WTC11 (cell line): ENCODE measurements around the gene STRIP1. TPM values are rescaled to one million over a fixed set of nuclear protein-coding genes. Genes with fewer than 3 reads are reported as not detected.

Experiments
- ATAC-seq: fragments of 200-7000 bp; cut with Tn5 transposase; 2 replicates; pipeline ENCODE4 v1.10.0; 2021; ENCODE audit warnings: mild to moderate bottlenecking, moderate library complexity
- CTCF ChIA-PET: fragments of 300-600 bp; sonication (Branson Sonifier 250); formaldehyde crosslinking; loops from one replicate; lab custom pipeline; 2021; ENCODE audit warnings: antibody characterized with exemption; lab: Charles Lee
- POLR2A ChIA-PET: fragments of 350-600 bp; sonication (Branson Sonifier 250); formaldehyde crosslinking; loops from one replicate; lab custom pipeline; 2021; ENCODE audit warnings: antibody characterized with exemption; lab: Charles Lee
- DNase-seq: peaks from one replicate; pipeline ENCODE4 v3.0.0; 2021; ENCODE audit warnings: low spot score
- H3K27ac Mint-ChIP-seq: 2 replicates; pipeline ENCODE4 v1.8.0; 2021; ENCODE audit warnings: mixed read lengths
- H3K27me3 Mint-ChIP-seq: 2 replicates; pipeline ENCODE4 v1.8.0; 2021; ENCODE audit warnings: low read depth, mild to moderate bottlenecking, moderate library complexity, mixed read lengths
- H3K36me3 Mint-ChIP-seq: 2 replicates; pipeline ENCODE4 v1.8.0; 2021; ENCODE audit warnings: mixed read lengths
- H3K4me1 Mint-ChIP-seq: 2 replicates; pipeline ENCODE4 v1.8.0; 2022; ENCODE audit warnings: mixed read lengths
- H3K4me3 Mint-ChIP-seq: 2 replicates; pipeline ENCODE4 v1.8.0; 2021; ENCODE audit warnings: mild to moderate bottlenecking, moderate library complexity, mixed read lengths
- H3K9me3 Mint-ChIP-seq: 2 replicates; pipeline ENCODE4 v1.8.0; 2021; ENCODE audit warnings: mixed read lengths
- CREM ChIP-seq: sonication (generic); formaldehyde crosslinking; IDR thresholded peaks from 2 replicates; pipeline ENCODE4 v1.8.1; 2022; ENCODE audit warnings: mild to moderate bottlenecking, missing genetic modification reagents, moderate library complexity
- E2F1 ChIP-seq: sonication (generic); formaldehyde crosslinking; IDR thresholded peaks from 2 replicates; pipeline ENCODE4 v1.8.0; 2022; ENCODE audit warnings: mild to moderate bottlenecking, missing genetic modification reagents
- MXD4 ChIP-seq: fragments of 250-450 bp; sonication (Bioruptor Pico); IDR thresholded peaks from 2 replicates; pipeline ENCODE4 v1.8.0; 2021; ENCODE audit warnings: mild to moderate bottlenecking, moderate library complexity, borderline replicate concordance
- NR2C2 ChIP-seq: sonication (generic); formaldehyde crosslinking; IDR thresholded peaks from 2 replicates; pipeline ENCODE4 v1.8.0; 2022; ENCODE audit warnings: mild to moderate bottlenecking, missing genetic modification reagents
- OVOL2 ChIP-seq: fragments of 250-450 bp; sonication (Bioruptor Pico); IDR thresholded peaks from 2 replicates; pipeline ENCODE4 v1.9.0; 2021; ENCODE audit warnings: mild to moderate bottlenecking, borderline replicate concordance
- RORB ChIP-seq: fragments of 250-450 bp; sonication (Bioruptor Pico); IDR thresholded peaks from 2 replicates; pipeline ENCODE4 v1.9.0; 2021; ENCODE audit warnings: mild to moderate bottlenecking
- SOX15 ChIP-seq: fragments of 250-450 bp; sonication (Bioruptor Pico); IDR thresholded peaks from 2 replicates; pipeline ENCODE4 v1.9.0; 2021; ENCODE audit warnings: mild to moderate bottlenecking
- TEAD1 ChIP-seq: sonication (generic); formaldehyde crosslinking; IDR thresholded peaks from 2 replicates; pipeline ENCODE4 v1.8.0; 2022; ENCODE audit warnings: mild to moderate bottlenecking, missing genetic modification reagents
- TEAD4 ChIP-seq: sonication (generic); formaldehyde crosslinking; IDR thresholded peaks from 2 replicates; pipeline ENCODE4 v1.8.0; 2022; ENCODE audit warnings: mild to moderate bottlenecking, missing genetic modification reagents
- ZNF396 ChIP-seq: fragments of 250-450 bp; sonication (Bioruptor Pico); IDR thresholded peaks from 2 replicates; pipeline ENCODE4 v1.8.0; 2021; ENCODE audit warnings: mild to moderate bottlenecking, moderate library complexity, borderline replicate concordance
- ZNF532 ChIP-seq: fragments of 250-450 bp; sonication (Bioruptor Pico); IDR thresholded peaks from 2 replicates; pipeline ENCODE4 v1.9.0; 2021; ENCODE audit warnings: mild to moderate bottlenecking, borderline replicate concordance
- total RNA-seq: library from RNA; stranded (reverse); gene quantifications from 3 replicates; pipeline ENCODE4 v1.2.3, GENCODE V29; 2021
- TF ChIP-seq, protein P1 (sequence below): fragments of 250-450 bp; sonication (Bioruptor Pico); IDR thresholded peaks from 2 replicates; pipeline ENCODE4 v1.8.0; 2021; ENCODE audit warnings: mild to moderate bottlenecking
- TF ChIP-seq, protein P2 (sequence below): sonication (generic); formaldehyde crosslinking; IDR thresholded peaks from 2 replicates; pipeline ENCODE4 v1.8.0; 2022; ENCODE audit warnings: mild to moderate bottlenecking, missing genetic modification reagents
- TF ChIP-seq, protein P3 (sequence below): fragments of 250-450 bp; sonication (Bioruptor Pico); IDR thresholded peaks from 2 replicates; pipeline ENCODE4 v1.9.0; 2021; ENCODE audit warnings: moderate library complexity, mild to moderate bottlenecking, inconsistent platforms, borderline replicate concordance
- TF ChIP-seq, protein P4 (sequence below): sonication (generic); formaldehyde crosslinking; IDR thresholded peaks from 2 replicates; pipeline ENCODE4 v1.8.1; 2022; ENCODE audit warnings: mild to moderate bottlenecking, missing genetic modification reagents, moderate library complexity, borderline replicate concordance

Gene STRIP1
- total RNA-seq, 1 experiment from 2014 or later, result 42.8 TPM

GRCh38 chr1:110034040-110034450 lies 379 bp upstream of the STRIP1 start:
- CTCF ChIA-PET, result interaction anchor here (0.7 to 3.8 kb wide), 18 partner anchors 9 to 501 kb away, joined by 3 to 42 read pairs (median 5); partner anchors contain the start of genes AHCYL1, SLC6A17 and UBL4B
- TF ChIP-seq, protein P1, sequence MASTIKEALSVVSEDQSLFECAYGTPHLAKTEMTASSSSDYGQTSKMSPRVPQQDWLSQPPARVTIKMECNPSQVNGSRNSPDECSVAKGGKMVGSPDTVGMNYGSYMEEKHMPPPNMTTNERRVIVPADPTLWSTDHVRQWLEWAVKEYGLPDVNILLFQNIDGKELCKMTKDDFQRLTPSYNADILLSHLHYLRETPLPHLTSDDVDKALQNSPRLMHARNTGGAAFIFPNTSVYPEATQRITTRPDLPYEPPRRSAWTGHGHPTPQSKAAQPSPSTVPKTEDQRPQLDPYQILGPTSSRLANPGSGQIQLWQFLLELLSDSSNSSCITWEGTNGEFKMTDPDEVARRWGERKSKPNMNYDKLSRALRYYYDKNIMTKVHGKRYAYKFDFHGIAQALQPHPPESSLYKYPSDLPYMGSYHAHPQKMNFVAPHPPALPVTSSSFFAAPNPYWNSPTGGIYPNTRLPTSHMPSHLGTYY, result no peak
- TF ChIP-seq E2F1 (CRISPR knock-in tag) (no peak), NR2C2 (CRISPR knock-in tag) (no peak), MXD4 (CRISPR knock-in tag) (no peak), TEAD4 (no peak), SOX15 (CRISPR knock-in tag) (no peak), RORB (CRISPR knock-in tag) (no peak), ZNF532 (CRISPR knock-in tag) (no peak), OVOL2 (CRISPR knock-in tag) (no peak), ZNF396 (CRISPR knock-in tag) (no peak)
- TF ChIP-seq, protein P2, sequence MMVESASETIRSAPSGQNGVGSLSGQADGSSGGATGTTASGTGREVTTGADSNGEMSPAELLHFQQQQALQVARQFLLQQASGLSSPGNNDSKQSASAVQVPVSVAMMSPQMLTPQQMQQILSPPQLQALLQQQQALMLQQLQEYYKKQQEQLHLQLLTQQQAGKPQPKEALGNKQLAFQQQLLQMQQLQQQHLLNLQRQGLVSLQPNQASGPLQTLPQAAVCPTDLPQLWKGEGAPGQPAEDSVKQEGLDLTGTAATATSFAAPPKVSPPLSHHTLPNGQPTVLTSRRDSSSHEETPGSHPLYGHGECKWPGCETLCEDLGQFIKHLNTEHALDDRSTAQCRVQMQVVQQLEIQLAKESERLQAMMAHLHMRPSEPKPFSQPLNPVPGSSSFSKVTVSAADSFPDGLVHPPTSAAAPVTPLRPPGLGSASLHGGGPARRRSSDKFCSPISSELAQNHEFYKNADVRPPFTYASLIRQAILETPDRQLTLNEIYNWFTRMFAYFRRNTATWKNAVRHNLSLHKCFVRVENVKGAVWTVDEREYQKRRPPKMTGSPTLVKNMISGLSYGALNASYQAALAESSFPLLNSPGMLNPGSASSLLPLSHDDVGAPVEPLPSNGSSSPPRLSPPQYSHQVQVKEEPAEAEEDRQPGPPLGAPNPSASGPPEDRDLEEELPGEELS, result no peak
- TF ChIP-seq, protein P3, sequence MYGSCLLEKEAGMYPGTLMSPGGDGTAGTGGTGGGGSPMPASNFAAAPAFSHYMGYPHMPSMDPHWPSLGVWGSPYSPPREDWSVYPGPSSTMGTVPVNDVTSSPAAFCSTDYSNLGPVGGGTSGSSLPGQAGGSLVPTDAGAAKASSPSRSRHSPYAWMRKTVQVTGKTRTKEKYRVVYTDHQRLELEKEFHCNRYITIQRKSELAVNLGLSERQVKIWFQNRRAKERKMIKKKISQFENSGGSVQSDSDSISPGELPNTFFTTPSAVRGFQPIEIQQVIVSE (CRISPR knock-in tag), result no peak
- TF ChIP-seq, protein P4, sequence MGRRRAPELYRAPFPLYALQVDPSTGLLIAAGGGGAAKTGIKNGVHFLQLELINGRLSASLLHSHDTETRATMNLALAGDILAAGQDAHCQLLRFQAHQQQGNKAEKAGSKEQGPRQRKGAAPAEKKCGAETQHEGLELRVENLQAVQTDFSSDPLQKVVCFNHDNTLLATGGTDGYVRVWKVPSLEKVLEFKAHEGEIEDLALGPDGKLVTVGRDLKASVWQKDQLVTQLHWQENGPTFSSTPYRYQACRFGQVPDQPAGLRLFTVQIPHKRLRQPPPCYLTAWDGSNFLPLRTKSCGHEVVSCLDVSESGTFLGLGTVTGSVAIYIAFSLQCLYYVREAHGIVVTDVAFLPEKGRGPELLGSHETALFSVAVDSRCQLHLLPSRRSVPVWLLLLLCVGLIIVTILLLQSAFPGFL, result no peak
- TF ChIP-seq, all 79 proteins: peak for 0
- POLR2A ChIA-PET, result interaction anchor here (0.9 to 1.4 kb wide), 4 partner anchors 20 to 220 kb away, joined by 3 to 4 read pairs (median 4); no protein-coding TSS in a partner anchor
- no peak for ATAC-seq
- Mint-ChIP-seq H3K27me3 (no peaks in the 10 kb centered on the region), H3K9me3 (0 out of 2 replicates have a peak, but pooled peaks cover 6% of the 10 kb centered on the region), H3K4me1 (peaks cover 33% of the 10 kb centered on the region), H3K36me3 (peaks cover 19% of the 10 kb centered on the region), H3K27ac (peak overlapping the region; percentile 95), H3K4me3 (peak overlapping the region; percentile 92)
- DNase-seq, result no peak

GRCh38 chr1:110035236-110035752 lies 870 bp downstream of the STRIP1 start:
- POLR2A ChIA-PET, result interaction anchor here (0.6 to 1.4 kb wide), 8 partner anchors 11 to 155 kb away, joined by 3 to 5 read pairs (median 4); partner anchors contain the start of genes AHCYL1 and ALX3
- ATAC-seq (peak; percentile 56), DNase-seq (no peak)
- 0 out of 2 replicates have a peak, but pooled peaks cover 6% of the 10 kb centered on the region for H3K9me3 Mint-ChIP-seq
- peak overlapping the region; percentile 91 for H3K27ac Mint-ChIP-seq
- no peak for TF ChIP-seq CREM
- 0 out of 2 replicates have a peak, but pooled peaks have one; percentile 3 for TF ChIP-seq TEAD1
- CTCF ChIA-PET, result interaction anchor here (0.9 to 3.8 kb wide), 22 partner anchors 11 to 405 kb away, joined by 3 to 42 read pairs (median 5); partner anchors contain the start of genes AHCYL1, SLC6A17 and UBL4B
- peaks cover 29% of the 10 kb centered on the region for H3K36me3 Mint-ChIP-seq
- H3K4me1 Mint-ChIP-seq, result peaks cover 33% of the 10 kb centered on the region
- peak overlapping the region; percentile 92 for H3K4me3 Mint-ChIP-seq
- no peaks in the 10 kb centered on the region for H3K27me3 Mint-ChIP-seq
